HG03439 (cell line): ENCODE results near the gene TMEM53.
"Not testable (repeated sequence)": the region's sequence is repeated elsewhere in the genome, so short reads cannot be mapped to it uniquely, and the experiment has no call there.

Experiments
- ATAC-seq: cut with Tn5 transposase; IDR thresholded peaks from one replicate; pipeline ENCODE4 v1.9.1; 2021; ENCODE audit warnings: mild to moderate bottlenecking, moderate library complexity; ENCODE audit not compliant: unreplicated experiment

Gene TMEM53

DNA sequence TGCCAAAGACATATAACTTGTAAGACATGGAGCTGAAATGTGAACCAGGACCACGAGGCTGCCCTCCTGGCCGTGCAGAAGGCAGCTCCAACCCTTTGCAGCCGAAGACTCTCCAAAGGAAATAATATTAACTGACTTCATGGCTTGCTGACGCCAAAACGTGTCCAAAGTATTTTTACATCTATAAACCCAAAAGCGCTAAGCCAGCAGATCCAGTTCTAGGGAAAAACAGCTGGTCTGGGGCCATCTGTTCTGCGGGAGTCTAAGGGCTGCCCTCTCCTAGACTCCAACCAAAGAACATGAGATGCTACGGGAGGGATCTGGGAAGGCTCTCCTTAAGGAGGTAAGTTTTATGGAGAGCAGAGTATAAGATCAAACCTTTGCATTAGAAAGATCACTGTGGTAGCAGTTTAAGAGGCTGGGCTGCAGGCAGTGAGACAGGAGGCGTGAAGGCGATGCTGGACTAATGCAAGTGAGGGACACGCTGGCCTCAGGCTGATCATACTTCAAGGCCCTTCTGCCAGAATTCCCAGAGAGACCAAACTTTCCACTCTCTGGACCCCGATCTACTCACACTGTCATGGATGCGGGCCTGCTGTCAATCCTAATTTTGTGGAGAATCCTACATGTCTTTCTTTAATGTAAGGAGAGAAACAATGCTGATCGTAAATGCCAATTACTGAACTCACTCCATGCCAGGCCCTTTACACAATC is 1.2 kb downstream of the TMEM53 start:
- no peak for ATAC-seq

DNA sequence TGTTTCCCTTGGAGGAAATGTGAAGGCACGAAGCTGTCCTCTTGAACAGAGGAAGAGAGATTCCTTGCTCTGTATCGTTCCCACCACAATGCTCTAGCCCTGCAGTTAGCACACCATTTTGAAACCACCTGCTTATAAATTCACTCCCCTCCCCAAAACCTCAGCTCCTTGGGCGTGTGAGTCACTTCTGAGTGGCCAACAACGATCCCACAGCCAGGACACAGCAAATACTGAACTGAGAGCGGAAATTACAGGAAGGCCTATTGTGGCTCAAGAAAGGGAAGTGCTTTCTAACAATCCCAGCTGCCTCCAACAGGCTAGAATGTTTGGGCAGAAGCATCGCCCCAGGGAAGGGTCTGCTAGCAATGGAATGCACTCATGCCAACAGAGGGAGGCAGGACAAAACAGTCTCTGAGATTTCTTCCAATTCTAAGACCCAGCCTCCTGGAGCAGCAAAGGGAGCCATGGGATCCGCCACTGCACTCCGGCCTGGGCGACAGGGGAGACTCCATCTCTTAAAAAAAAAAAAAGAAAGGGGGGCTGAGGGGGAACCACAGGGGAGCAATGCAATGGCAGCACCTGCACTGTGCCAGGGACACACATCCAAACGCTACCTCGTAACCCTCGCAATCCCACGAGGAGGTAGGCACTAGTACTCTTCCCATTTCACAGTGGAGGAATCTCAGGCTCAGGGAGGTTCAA is 1.9 kb downstream of the TMEM53 start:
- ATAC-seq, result no peak

DNA sequence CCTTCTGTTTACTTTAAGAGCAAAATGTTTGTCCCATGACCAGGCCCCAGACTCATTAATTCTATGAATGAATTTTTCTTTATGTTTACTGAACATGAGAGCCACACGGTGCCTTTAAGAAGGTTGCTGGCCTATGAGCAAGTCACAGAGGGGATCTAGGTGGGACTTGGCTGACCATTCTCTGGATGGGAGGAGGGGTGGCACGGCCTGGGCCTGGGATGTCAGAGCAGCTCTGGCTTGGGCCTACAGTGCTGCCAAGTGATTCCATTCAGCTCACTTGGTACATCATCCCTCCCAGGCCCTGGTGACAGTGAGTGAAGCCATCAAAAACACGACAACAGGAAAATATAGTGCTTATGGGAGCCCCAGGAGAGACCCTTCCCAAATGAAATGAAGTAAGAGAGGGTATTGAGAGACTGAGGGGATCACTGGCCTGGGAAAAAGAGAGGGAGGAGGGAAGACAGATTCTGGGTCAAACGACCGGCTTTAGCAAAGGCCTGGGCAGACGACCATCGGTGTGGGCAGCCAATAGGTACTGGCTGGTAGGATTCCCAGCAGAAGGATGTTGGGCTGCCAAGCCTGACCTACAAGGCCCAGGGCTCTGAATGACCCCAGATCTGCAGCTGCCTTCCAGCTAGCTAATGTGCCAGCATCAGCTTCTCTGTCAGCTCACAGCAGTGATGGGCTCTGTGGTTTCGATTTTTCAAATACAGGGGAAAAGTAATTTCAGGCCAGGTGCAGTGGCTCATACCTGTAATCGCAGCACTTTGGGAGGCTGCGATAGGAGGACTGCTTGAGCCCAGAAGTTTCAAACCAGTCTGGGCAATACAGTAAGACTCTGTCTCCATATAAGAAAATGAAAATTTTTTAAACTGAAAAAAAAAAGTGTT is 3.3 kb downstream of the TMEM53 start:
- ATAC-seq, result no peak

DNA sequence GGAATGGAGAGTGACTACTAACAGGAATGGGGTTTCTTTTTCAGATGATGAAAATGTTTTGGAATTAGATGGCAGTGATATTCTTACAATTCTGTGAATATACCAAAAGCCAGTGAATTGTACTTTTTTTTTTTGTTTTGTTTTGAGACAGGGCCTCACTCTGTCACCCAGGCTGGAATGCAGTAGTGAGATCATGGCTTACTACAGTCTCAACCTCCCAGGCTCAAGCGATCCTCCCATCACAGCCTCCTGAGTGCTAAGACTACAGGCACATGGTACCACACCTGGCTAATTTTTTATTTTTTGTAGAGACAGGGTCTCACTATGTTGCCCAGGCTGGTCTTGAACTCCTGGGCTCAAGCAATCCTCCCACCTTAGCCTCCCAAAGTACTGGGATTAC is 7.6 kb downstream of the TMEM53 start:
- not testable (repeated sequence) for ATAC-seq

DNA sequence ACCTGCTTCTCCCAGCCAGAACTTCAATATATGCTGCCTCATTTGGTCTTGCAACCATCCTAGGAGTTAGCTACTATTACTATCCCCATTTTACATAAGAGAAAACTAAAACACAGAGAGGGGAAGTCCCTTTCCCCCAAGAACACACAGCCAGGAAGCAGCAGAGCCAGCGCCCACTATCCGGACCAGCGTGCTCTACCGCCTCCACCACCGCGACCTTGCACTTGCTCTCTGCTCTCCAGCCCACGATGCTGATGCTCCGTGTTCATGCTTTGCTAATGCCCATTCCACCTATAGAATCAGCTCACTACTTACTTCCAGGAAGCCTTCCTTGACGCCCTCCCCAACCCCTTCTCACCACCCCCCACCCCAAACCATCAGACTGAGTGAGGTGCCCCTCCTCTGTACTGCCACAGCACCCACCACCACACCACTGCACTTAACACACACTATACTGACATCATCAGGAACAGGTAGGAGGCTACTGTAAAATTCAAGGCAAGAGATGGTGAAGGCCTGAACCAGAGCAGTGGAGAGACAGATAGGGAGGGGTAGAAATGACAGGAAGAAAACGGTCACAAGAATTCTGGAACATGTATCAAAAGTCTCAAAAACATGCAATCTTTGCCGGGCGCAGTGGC is 9.4 kb downstream of the TMEM53 start:
- ATAC-seq, result no peak

DNA sequence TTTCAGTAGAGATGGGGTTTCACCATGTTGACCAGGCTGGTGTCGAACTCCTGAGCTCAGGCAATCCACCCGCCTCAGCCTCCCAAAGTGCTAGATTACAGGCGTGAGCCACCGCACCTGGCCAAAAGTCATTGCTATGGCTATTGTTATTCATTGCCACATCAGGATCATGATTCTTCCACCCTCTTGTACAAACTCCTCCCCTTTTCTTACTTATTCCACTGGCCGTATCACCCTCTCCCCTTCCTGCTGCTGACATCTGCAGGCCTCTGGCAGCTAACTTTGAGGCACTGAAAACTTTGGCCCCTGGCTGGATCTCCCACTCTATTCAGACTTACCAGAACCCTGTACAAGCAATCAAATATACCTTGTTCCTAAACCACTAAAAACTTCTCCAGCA is 10.9 kb downstream of the TMEM53 start:
- no peak for ATAC-seq

DNA sequence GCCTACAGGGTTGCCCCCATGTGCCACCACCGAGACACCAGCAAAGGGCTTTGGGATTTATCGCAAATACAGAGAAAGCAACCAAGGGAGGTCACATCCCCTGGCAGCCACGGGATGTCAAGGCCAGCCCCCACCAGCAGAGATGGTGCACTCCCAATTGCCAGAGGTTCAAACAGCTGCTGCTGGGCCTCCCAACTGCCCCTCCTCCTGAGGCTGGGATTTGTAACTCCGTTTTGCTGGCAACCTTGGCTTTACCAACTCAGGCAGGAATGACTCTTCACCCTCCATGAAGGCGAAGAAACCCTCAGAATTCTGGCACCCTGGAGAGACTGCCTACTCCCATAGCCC is 11.6 kb downstream of the TMEM53 start:
- ATAC-seq, result no peak

DNA sequence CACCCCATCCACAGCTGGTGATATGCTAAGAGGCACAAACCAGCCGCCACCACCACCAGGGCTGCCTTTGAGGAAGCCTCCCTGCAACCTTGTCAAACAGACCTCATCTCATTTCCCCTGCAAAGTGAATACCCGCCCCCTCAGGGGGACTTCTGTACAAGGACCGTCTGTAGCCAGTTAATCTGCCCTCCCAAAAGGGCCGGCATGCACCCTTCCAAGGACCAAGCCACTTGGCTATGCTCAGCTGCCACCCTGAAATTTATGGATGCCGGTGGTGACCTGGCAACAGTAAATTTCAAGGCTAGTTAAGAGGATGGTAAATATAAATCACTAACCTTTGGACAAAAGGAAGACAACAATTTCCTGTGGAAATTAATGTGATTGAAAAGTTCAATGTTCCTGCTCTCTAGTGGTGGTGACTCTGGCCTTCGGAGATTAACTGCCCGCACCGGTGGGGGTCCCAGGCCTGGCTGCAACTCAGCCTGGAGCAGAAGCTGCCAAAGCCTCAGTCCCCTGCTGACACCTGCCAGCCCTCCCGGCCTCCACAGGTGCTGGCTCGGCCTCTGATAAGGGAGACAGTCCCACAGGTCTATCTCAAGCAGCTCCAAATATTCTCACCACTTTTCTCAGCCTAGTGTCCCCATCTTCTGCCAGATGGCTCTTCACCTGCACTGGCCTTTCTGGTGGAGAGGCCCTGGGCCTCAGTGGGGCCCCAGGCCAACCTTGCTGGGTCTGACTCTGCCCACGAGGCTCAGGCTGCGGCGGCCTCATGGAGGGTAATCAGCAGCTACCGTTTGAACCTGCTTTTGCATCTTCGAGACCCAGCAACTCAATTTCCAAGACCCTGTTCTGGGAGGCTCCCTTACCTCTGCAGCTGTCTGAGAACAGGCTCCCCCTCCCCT is 12.2 kb downstream of the TMEM53 start:
- ATAC-seq, result no peak

DNA sequence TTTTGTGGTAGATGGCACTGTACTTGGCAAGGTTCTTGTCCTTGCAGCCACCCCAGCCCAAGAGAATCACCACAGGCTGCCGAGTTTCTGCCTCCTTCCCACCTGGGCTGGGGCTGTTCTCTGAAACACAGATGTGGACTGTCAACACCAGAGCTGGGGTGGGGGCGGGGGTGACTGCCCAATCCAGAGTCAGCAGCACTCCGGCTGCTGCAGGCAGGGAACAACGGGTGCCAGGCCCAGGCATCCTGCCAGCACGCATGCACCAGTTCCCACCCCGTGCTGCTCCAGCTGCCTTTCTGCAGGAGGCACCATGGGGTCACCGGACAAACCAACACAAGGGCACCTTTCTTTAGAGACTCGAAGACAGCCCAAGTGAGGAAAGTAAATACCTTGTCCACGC is 14.1 kb downstream of the TMEM53 start:
- ATAC-seq, result no peak

DNA sequence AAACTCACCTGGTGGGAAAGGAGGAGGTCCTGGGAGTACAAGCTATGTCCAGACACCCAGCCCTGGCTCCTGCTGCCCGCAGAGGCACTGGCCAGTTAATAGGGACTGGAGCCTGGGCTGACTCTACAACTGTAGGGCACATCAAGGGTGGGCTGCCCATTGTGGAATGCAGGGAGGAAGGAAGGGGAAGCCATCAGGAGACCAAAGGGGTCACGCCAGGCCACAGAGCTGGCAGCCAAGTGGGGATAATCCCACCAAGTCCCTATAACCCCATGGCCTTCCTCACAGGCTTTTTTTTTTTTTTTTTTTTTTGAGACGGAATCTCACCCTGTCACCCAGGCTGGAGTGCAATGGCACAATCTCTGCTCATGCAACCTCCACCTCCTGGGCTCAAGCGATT is 14.7 kb downstream of the TMEM53 start:
- no peak for ATAC-seq

DNA sequence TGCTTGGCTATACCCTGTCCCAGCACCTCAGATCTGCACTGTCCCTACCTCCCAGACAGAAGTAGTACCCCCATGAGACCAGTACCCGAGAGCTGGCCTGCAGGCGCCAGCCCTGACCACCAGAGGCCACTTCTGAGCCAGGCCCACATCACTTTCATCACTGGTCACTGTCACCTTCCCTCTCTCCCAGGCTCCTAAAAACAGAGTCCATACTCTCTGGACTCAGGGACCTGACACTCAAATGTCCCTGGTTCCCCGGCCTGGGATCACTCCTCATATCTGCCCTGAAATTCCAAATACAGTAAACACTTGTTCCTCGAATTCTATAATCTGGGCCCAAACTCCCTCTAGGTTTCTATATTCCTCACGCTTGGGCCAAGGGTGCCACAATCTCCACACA is 18.7 kb downstream of the TMEM53 start:
- no peak for ATAC-seq

DNA sequence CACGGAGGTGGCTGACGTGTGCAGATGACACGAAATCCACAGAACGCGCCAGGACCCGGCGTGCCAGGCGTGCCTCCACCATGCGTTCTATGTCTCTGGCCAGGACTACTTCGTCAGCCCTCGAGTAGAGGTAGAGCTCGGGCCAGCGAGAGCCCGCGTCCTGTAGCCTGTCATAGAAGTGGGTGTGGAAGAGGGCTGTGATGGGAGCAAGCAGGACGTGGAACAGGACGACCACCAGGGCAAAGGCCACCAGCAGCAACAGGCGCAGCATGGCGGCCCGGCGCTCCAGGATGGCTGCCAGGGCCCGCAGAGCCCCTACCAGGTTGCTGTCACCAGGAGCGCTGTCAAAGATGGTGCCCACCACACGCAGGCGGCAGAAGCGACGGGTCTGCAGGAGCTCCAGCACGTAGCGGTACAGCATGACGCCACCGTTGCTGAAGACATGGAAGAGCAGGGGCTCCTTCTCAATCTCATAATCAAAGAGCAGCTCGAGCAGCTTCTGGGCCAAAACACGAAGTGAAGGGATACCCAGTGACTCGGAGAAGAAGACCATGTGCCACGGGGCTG is 19.6 kb downstream of the TMEM53 start:
- ATAC-seq, result no peak

DNA sequence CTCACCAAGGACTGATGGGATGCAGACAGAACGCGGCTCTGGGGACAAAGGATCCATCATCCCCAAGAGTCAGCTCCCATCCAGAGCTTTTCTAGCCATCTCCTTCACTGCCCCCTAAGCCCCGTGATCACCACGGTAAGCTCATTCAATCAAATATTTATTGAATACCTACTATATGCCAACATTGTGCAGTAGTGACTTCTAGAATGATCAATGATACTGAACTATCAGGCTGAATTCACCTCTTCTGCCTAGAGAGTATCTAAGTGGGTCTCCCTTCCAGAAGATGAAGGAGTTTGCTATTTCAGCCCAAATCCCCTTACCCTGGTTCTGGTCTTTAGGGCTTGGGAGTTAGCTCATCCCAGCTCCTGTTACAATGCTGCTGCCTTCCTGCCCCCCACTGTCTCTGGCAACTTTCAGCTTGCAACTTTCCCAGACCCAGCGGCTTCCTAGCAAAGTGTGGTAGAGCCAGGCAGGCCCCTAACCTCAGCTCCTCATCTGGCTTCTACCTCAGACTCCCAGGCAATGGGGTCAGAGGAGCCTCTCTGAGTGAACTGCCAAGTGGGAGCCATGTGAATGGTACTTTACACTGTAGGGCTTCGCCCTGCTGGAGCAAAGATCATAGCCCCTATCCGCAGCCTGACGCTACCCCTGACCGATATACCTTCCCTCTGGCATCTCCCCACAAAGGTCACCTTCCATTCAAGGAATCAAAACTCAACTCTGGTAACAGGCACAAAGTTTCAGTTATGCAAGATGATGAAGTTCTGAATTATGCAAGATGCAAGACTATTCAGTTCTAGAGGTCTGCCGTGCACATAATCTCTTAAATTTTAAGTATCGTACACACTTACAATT is 20.9 kb downstream of the TMEM53 start:
- ATAC-seq, result no peak

DNA sequence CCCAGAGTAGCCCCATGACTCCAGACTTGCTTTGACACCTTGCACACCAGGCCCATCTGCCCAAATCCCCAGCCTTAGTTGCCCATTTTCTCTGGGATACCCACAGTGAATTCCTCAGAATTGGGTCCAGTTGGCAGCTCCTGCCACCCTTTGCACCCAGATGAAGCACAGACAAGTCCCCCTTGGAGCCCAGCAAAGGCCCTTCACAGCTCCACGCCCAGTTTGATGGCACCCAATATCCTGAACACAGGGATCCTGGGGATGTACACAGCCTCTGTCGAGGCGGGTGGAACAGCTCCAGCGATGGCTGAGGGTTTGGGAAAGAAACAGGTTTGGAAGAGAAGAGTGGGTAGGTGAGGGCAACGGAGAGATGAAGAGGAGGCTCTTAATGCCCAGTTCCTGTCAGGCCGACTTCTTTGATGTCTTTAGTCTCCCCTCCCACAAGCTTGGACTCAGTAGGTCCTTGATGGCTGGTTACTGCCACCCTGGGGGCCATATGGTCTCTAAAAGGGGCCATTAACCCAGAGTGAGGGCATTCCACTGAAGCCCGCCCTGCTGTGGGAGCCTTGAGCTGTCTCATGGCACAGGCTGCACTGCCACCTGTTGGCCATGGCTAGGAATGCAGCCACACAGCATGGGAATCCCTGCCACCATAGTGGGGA is 21.7 kb downstream of the TMEM53 start:
- peak; percentile 56 for ATAC-seq

DNA sequence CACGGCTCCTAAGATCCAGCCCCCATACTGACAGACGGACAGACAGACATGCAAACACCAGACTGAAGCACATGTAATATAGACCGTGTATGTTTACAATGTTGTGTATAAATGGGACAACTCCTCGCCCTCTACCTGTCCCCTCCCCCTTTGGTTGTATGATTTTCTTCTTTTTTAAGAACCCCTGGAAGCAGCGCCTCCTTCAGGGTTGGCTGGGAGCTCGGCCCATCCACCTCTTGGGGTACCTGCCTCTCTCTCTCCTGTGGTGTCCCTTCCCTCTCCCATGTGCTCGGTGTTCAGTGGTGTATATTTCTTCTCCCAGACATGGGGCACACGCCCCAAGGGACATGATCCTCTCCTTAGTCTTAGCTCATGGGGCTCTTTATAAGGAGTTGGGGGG is 23.2 kb downstream of the TMEM53 start:
- no peak for ATAC-seq

DNA sequence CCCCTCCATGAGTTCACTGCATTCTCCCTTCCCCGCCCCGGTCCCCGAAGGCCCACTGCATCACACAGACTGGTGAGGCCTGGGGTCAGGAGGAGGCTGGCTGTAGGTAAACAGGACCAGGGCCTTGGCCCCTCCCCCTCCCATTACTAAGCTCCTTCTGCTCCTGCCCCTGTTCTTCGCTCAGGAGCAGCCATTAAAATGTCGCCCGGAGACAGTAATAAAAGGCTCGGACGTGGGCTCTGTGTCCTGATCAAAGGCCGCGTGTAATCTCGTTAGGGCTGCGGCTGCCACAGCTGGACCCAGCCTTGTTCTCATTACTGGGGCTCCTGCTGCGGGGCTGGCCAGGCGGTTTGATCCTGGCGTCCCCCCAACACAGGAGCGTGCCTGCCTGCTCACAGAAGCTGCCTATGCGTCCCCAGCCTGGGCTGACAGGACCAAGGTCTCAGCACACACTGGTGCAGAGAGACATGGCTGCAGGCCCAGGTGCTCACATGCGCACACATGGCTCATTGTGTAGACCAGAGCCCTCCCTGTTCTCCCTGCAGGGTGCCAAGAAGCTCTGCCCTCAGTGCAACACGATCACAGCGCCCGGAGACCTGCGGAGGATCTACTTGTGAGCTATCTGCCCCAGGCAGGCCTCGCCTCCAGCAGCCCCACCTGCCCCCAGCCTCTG is 24.0 kb downstream of the TMEM53 start:
- no peak for ATAC-seq

DNA sequence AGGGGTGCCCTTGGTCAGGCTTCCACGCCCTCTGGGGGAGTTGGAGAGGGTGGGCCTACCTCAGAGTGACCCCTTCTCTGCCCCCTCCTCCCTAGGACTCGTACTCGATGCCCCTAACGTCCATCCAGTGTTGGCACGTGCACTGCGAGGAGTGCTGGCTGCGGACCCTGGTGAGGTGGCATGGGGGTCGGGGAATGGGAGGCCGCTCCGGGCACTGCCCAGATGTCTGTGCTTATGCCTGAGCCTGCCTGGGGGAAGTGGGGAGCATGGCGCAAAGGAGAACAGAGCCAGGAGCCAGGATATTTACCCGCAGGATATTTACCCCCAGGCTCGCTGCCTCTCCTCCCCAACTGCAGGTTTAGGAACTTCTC is 24.5 kb downstream of the TMEM53 start:
- no peak for ATAC-seq
